CD14-positive monocyte (primary cell): ENCODE measurements around the gene OR2AT4. TPM values are rescaled to one million over a fixed set of nuclear protein-coding genes. Genes with fewer than 3 reads are reported as not detected.

Experiments
- DNase-seq, 3 donors: peaks; one replicate each; pipeline ENCODE4 v3.0.0-alpha.2; 2011 to 2022
- H2AFZ ChIP-seq: 2 replicates; pipeline ENCODE4 v1.6.0; 2012; ENCODE audit warnings: mild to moderate bottlenecking, low read depth, low read length, inconsistent platforms; ENCODE audit not compliant: insufficient read depth, poor library complexity, severe bottlenecking
- H3K27ac ChIP-seq, 2 donors: 1 replicate in 1 of 2; 2 replicates in 1 of 2; pipeline ENCODE4 v1.5.1; 2012 to 2013; ENCODE audit warnings: low read length in 2 of 2, control low read depth in 1 of 2, inconsistent platforms in 1 of 2, low read depth in 1 of 2, mild to moderate bottlenecking in 1 of 2
- H3K27me3 ChIP-seq, 2 donors: one replicate each; pipeline versions ENCODE4 v1.6.0 to v1.6.1; 2011 to 2013; ENCODE audit warnings: low read length in 2 of 2; ENCODE audit not compliant: control insufficient read depth in 2 of 2, insufficient read depth in 2 of 2
- H3K36me3 ChIP-seq, 2 donors: replicated peaks in 1 of 2; 1 replicate in 1 of 2; 2 replicates in 1 of 2; pipeline versions ENCODE4 v1.5.1 to v1.6.1; 2012 to 2013; ENCODE audit warnings: low read length in 2 of 2, control low read depth in 1 of 2, inconsistent platforms in 1 of 2, mild to moderate bottlenecking in 1 of 2; ENCODE audit not compliant: insufficient read depth in 2 of 2, control insufficient read depth in 1 of 2
- H3K4me1 ChIP-seq, 2 donors: 1 replicate in 1 of 2; 2 replicates in 1 of 2; pipeline versions ENCODE4 v1.5.1 to v1.6.1; 2012 to 2013; ENCODE audit warnings: low read length in 2 of 2, control low read depth in 1 of 2, inconsistent platforms in 1 of 2, mild to moderate bottlenecking in 1 of 2, moderate library complexity in 1 of 2; ENCODE audit not compliant: insufficient read depth in 2 of 2, control insufficient read depth in 1 of 2
- H3K4me2 ChIP-seq: replicated peaks from 2 replicates; pipeline ENCODE3; 2012; ENCODE audit warnings: low read length, moderate library complexity, mild to moderate bottlenecking; ENCODE audit not compliant: poor library complexity, severe bottlenecking; ENCODE audit errors: extremely low read depth
- H3K4me3 ChIP-seq, 3 experiments: fragments of 200-600 bp in 1 of 3; sonication (generic) in 1 of 3; replicated peaks in 1 of 3; 1 replicate in 2 of 3; 2 replicates in 1 of 3; pipeline ENCODE4 v1.5.1; 2011 to 2013; ENCODE audit warnings: low read length in 3 of 3, mild to moderate bottlenecking in 3 of 3, control low read depth in 2 of 3, low read depth in 2 of 3, inconsistent platforms in 1 of 3, moderate library complexity in 1 of 3
- H3K79me2 ChIP-seq: 2 replicates; pipeline ENCODE4 v1.6.0; 2012; ENCODE audit warnings: mild to moderate bottlenecking, control low read depth, inconsistent platforms, low read length, moderate library complexity; ENCODE audit not compliant: insufficient read depth
- H3K9ac ChIP-seq: 2 replicates; pipeline ENCODE4 v1.6.0; 2017; ENCODE audit warnings: low read length, mild to moderate bottlenecking; ENCODE audit not compliant: insufficient read depth, poor library complexity, severe bottlenecking
- H3K9me3 ChIP-seq, 2 donors: replicated peaks in 1 of 2; 1 replicate in 1 of 2; 2 replicates in 1 of 2; pipeline versions ENCODE4 v1.5.1 to v1.6.1; 2012 to 2013; ENCODE audit warnings: low read length in 2 of 2, control low read depth in 1 of 2; ENCODE audit not compliant: control insufficient read depth in 1 of 2, insufficient read depth in 1 of 2
- H4K20me1 ChIP-seq: 2 replicates; pipeline ENCODE4 v1.6.0; 2012; ENCODE audit warnings: mild to moderate bottlenecking, low read length, control low read depth, moderate library complexity; ENCODE audit not compliant: insufficient read depth
- H3K27ac Mint-ChIP-seq, 7 donors: one replicate each; pipeline ENCODE4 v1.8.0; 2020; ENCODE audit warnings: mild to moderate bottlenecking in 7 of 7, mixed read lengths in 7 of 7, moderate library complexity in 6 of 7, inconsistent platforms in 2 of 7
- H3K27me3 Mint-ChIP-seq, 3 donors: one replicate each; pipeline ENCODE4 v1.8.0; 2021 to 2022; ENCODE audit warnings: low read depth in 3 of 3, mild to moderate bottlenecking in 3 of 3, mixed read lengths in 3 of 3, moderate library complexity in 3 of 3, inconsistent platforms in 1 of 3
- H3K36me3 Mint-ChIP-seq, 2 donors: one replicate each; pipeline ENCODE4 v1.8.0; 2020; ENCODE audit warnings: mixed read lengths in 2 of 2, inconsistent platforms in 1 of 2, mild to moderate bottlenecking in 1 of 2
- H3K4me1 Mint-ChIP-seq: one replicate; pipeline ENCODE4 v1.8.0; 2020; ENCODE audit warnings: mild to moderate bottlenecking, mixed read lengths
- H3K4me3 Mint-ChIP-seq, 2 donors: one replicate each; pipeline ENCODE4 v1.8.0; 2020; ENCODE audit warnings: mild to moderate bottlenecking in 2 of 2, mixed read lengths in 2 of 2, moderate library complexity in 1 of 2
- H3K9me3 Mint-ChIP-seq, 7 donors: one replicate each; pipeline ENCODE4 v1.8.0; 2020 to 2022; ENCODE audit warnings: mixed read lengths in 7 of 7, mild to moderate bottlenecking in 6 of 7, moderate library complexity in 6 of 7, inconsistent platforms in 2 of 7
- CTCF ChIP-seq: fragments of 200-600 bp; IDR thresholded peaks from one replicate; pipeline ENCODE4 v1.8.0; 2022; ENCODE audit warnings: antibody characterized with exemption, mild to moderate bottlenecking
- WGBS: methylation state at CpG from one replicate; pipeline ENCODE4 v1.1.5; 2013; ENCODE audit warnings: missing lambda C conversion rate; ENCODE audit not compliant: insufficient coverage; 5-methylcytosine and 5-hydroxymethylcytosine counted together
- intact Hi-C, 2 donors: fragments of 100-400 bp; cut with micrococcal nuclease; formaldehyde crosslinking; loops; one replicate each; pipeline versions ENCODE4 v1.15.0 to v1.15.1; 2023
- polyA plus RNA-seq, 3 donors: library from polyadenylated mRNA; depleted of rRNA in 1 of 3; unstranded in 2 of 3; stranded (reverse) in 1 of 3; fragments of 300-500 nt in 2 of 3; fragments of >200 nt in 1 of 3; fragmentation: Illumina TruSeq in 2 of 3; gene quantifications; 1 replicate in 2 of 3; 2 replicates in 1 of 3; pipeline ENCODE4 v1.2.3, GENCODE V29; 2012 to 2021

Gene OR2AT4
- polyA plus RNA-seq, 3 donors, result not detected

GRCh38 chr11:75082601-75083216, 14.0 kb downstream of the OR2AT4 start:
- TF ChIP-seq CTCF, result no peak
- Histone ChIP-seq H3K27me3 (peaks cover 2 to 8% of the 10 kb centered on the region in 2 donors), H3K27ac (no peak overlapping the region), H2AFZ (no peak overlapping the region), H3K79me2 (no peaks in the 10 kb centered on the region), H3K4me3 (no peak overlapping the region), H3K9ac (no peak overlapping the region), H4K20me1 (no peaks in the 10 kb centered on the region), H3K36me3 (no peaks in the 10 kb centered on the region), H3K4me2 (no peak overlapping the region), H3K4me1 (no peaks in the 10 kb centered on the region), H3K9me3 (no peaks in the 10 kb centered on the region)
- Mint-ChIP-seq H3K36me3 (no peaks in the 10 kb centered on the region), H3K9me3 (peaks cover 0 to 2% (median 0%) of the 10 kb centered on the region in 7 donors), H3K4me1 (no peaks in the 10 kb centered on the region), H3K27ac (no peak overlapping the region), H3K4me3 (no peak overlapping the region), H3K27me3 (peaks cover 15 to 27% (median 19%) of the 10 kb centered on the region in 3 donors)
- intact Hi-C loops, result no loop called here
- DNase-seq, result no peak
- 95% methylated on average over 6 of the region's 8 CpGs for WGBS

GRCh38 chr11:75079546-75079945, 17.1 kb downstream of the OR2AT4 start:
- H3K4me1 ChIP-seq, result no peaks in the 10 kb centered on the region

More at GRCh38 chr11:75079546-75079945, 17.1 kb downstream of the OR2AT4 start:
- H3K4me1 Mint-ChIP-seq, result no peaks in the 10 kb centered on the region
- no peak for DNase-seq
- no peak overlapping the region for H3K4me3 ChIP-seq
- no peak for TF ChIP-seq CTCF
- H4K20me1 ChIP-seq, result no peaks in the 10 kb centered on the region
- peaks cover 12 to 14% (median 12%) of the 10 kb centered on the region in 3 donors for H3K27me3 Mint-ChIP-seq
- H3K9me3 ChIP-seq, result no peaks in the 10 kb centered on the region
- no peaks in the 10 kb centered on the region for H3K36me3 ChIP-seq
- intact Hi-C loops, result no loop called here
- H3K4me2 ChIP-seq, result no peak overlapping the region
- H3K27ac Mint-ChIP-seq, result no peak overlapping the region
- WGBS, result 96% methylated on average over 3 of the region's 4 CpGs
- H3K79me2 ChIP-seq, result no peaks in the 10 kb centered on the region
- no peak overlapping the region for H3K27ac ChIP-seq
- no peak overlapping the region for H3K9ac ChIP-seq
- no peaks in the 10 kb centered on the region for H3K36me3 Mint-ChIP-seq
- no peak overlapping the region for H2AFZ ChIP-seq
- H3K9me3 Mint-ChIP-seq, result peaks cover 0 to 2% (median 0%) of the 10 kb centered on the region in 7 donors
- H3K4me3 Mint-ChIP-seq, result no peak overlapping the region
- peaks cover 2 to 5% of the 10 kb centered on the region in 2 donors for H3K27me3 ChIP-seq
